Hepatocyte (in vitro differentiated cells): Measurements from ENCODE around the gene LINS1.

Source experiments
- CTCF ChIP-seq: fragments of 200-600 bp; sonication (generic); IDR thresholded peaks from 2 replicates; pipeline ENCODE4 v1.5.1; 2016; ENCODE audit warnings: antibody characterized with exemption, mild to moderate bottlenecking; ENCODE audit not compliant: poor library complexity
- EZH2 ChIP-seq: fragments of 200-600 bp; sonication (generic); IDR thresholded peaks from 2 replicates; pipeline ENCODE4 v1.6.1; 2016; ENCODE audit warnings: antibody characterized with exemption, mild to moderate bottlenecking, borderline replicate concordance

GRCh38 chr15:100573526-100573925, 28.5 kb downstream of the LINS1 start:
- TF ChIP-seq EZH2 = no peak
- TF ChIP-seq CTCF = no peak
